Stomach (tissue), 4 donors: ENCODE data around the gene SMC1B.

ENCODE experiments used
- EP300 ChIP-seq: sonication (generic); formaldehyde crosslinking; IDR thresholded peaks from one replicate; pipeline ENCODE4 v1.6.1; 2017; ENCODE audit warnings: antibody characterized with exemption
- POLR2A ChIP-seq, 4 donors: fragments of 450-650 bp; IDR thresholded peaks; one replicate each; pipeline ENCODE4 v1.6.1; 2016; ENCODE audit warnings: antibody characterized with exemption in 4 of 4, control low read depth in 2 of 4, mild to moderate bottlenecking in 1 of 4, moderate library complexity in 1 of 4
- POLR2AphosphoS5 ChIP-seq, 3 donors: sonication (generic); formaldehyde crosslinking; IDR thresholded peaks; one replicate each; pipeline ENCODE4 v1.6.1; 2016; ENCODE audit warnings: antibody characterized with exemption in 3 of 3

DNA sequence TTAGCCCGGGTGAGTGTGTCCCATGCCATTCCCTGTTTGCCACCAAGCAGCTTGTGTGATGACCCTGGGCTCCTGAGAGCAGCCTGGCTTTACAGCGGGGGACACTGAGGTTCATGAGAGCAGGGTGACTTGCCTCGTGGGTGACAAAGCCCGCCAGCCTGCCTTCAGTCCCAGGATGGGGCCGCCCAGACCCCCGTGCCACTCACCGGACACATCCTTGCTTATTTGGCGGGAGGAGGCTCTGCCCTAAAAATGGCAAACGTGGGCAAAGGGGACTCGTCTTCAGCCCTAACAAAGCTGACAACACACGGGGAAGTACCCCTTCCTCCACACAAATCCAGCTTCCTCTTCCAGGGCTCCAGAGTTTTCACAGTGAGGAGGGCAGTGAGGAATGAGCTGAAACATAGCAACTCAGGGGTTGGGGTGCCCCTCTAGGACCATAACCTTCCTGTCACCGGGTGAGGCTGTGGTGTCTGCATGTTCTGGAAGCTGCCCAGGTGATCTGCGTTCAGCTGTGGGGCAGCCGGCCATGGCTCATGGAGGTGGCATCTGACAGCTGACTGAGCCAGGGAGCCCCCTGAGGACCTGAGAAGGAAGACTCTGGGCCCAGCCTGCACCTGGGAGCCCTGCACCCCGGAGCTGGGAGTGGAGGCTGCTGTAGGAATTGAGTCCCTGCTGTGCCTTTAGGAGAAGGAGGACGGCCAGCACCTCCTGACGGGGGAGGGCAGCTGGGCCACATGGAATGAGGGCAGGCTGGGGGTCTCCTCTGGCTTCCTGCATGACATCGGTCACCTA, 16.8 kb upstream of the SMC1B start:
- TF ChIP-seq POLR2AphosphoS5 (IDR thresholded peaks at IDR 0.05) (no peak), POLR2A (IDR thresholded peaks at IDR 0.05) (no peak), EP300 (no peak)
